ENCODE results near the gene CAGE1. TPM values are rescaled to one million over a fixed set of nuclear protein-coding genes. Genes with fewer than 3 reads are reported as not detected.

Gene CAGE1
- total and polyA plus RNA-seq, 4 donors: not detected

- H3K36me3 ChIP-seq (ENCODE audit: control insufficient read depth in 1 of 2, insufficient read depth in 2 of 2, low read length in 1 of 2): peaks cover 7 to 9% of the 10 kb centered on the region in 2 donors
- H3K4me3 ChIP-seq (ENCODE audit: low read length in 2 of 2): no peak overlapping the region
- DNase-seq (no peak), ATAC-seq (ENCODE audit: low FRiP score) (no peak)
- 79 to 84% methylated on average over 7 of the region's 7 CpGs for WGBS, 2 donors
- intact Hi-C loops (cut with DNase I): loop anchor here in 1 of 2 donors (10.0 kb wide), 1 partner anchor 200 kb away; no protein-coding TSS in a partner anchor
- H3K27me3 ChIP-seq (ENCODE audit: control insufficient read depth in 1 of 2, insufficient read depth in 2 of 2, low read length in 1 of 2): no peaks in the 10 kb centered on the region
- no peaks in the 10 kb centered on the region for H3K9me3 ChIP-seq (ENCODE audit: control insufficient read depth, low read length)
- H3K27ac ChIP-seq (ENCODE audit: low read depth in 1 of 2, low read length in 2 of 2): no peak overlapping the region
- no peaks in the 10 kb centered on the region for H3K4me1 ChIP-seq (ENCODE audit: control insufficient read depth in 1 of 2, insufficient read depth in 2 of 2, low read length in 2 of 2)
These were observed 25.3 kb upstream of the CAGE1 start for GRCh38 chr6:7414811-7415210.

GRCh38 chr6:7413151-7413823 is 23.7 kb upstream of the CAGE1 start:
- intact Hi-C loops (cut with DNase I): loop anchor here in 1 of 2 donors (10.0 kb wide), 1 partner anchor 202 kb away; no protein-coding TSS in a partner anchor
- peaks cover 4 to 5% of the 10 kb centered on the region in 2 donors for H3K36me3 ChIP-seq (ENCODE audit: control insufficient read depth in 1 of 2, insufficient read depth in 2 of 2, low read length in 1 of 2)

GRCh38 chr6:7411328-7411727 is 21.8 kb upstream of the CAGE1 start:
- intact Hi-C loops (cut with DNase I): loop anchor here in 1 of 2 donors (10.0 kb wide), 1 partner anchor 203 kb away; no protein-coding TSS in a partner anchor
- DNase-seq (no peak), ATAC-seq (ENCODE audit: low FRiP score) (no peak)
- Histone ChIP-seq H3K36me3 (ENCODE audit: control insufficient read depth in 1 of 2, insufficient read depth in 2 of 2, low read length in 1 of 2) (peaks cover 5 to 9% of the 10 kb centered on the region in 2 donors), H3K27ac (ENCODE audit: low read depth in 1 of 2, low read length in 2 of 2) (no peak overlapping the region), H3K9me3 (ENCODE audit: control insufficient read depth, low read length) (no peaks in the 10 kb centered on the region), H3K4me3 (ENCODE audit: low read length in 2 of 2) (no peak overlapping the region), H3K27me3 (ENCODE audit: control insufficient read depth in 1 of 2, insufficient read depth in 2 of 2, low read length in 1 of 2) (no peaks in the 10 kb centered on the region), H3K4me1 (ENCODE audit: control insufficient read depth in 1 of 2, insufficient read depth in 2 of 2, low read length in 2 of 2) (no peaks in the 10 kb centered on the region)
- WGBS, 2 donors: 90 to 92% methylated on average over 2 of the region's 2 CpGs

More at GRCh38 chr6:7413151-7413823, 23.7 kb upstream of the CAGE1 start:
- no peaks in the 10 kb centered on the region for H3K9me3 ChIP-seq (ENCODE audit: control insufficient read depth, low read length)
- ATAC-seq (ENCODE audit: low FRiP score) (no peak), DNase-seq (no peak)
- no peaks in the 10 kb centered on the region for H3K4me1 ChIP-seq (ENCODE audit: control insufficient read depth in 1 of 2, insufficient read depth in 2 of 2, low read length in 2 of 2)
- 68 to 76% methylated on average over 2 of the region's 2 CpGs for WGBS, 2 donors
- H3K4me3 ChIP-seq (ENCODE audit: low read length in 2 of 2): no peak overlapping the region
- H3K27ac ChIP-seq (ENCODE audit: low read depth in 1 of 2, low read length in 2 of 2): no peak overlapping the region
- H3K27me3 ChIP-seq (ENCODE audit: control insufficient read depth in 1 of 2, insufficient read depth in 2 of 2, low read length in 1 of 2): no peaks in the 10 kb centered on the region

DNA sequence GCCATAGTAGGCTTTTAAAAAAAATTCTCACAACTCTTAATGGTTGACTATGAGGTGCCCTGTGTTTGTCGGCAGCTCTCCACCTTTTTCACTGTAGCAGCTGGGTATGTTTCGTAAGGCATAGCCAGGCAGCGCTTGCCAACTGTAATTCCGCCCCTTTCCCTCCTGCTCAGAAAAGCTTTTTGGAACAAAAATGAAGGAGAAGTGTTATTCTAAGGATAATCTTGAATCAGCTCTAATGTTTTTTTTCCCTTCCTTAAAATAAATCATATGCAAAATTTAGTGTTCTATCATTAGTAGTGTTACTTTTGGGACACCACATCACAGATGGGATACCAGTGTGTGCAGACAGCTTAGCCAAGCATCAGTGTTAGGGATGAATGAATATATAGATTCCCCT is 21.3 kb upstream of the CAGE1 start:
- H3K27me3 ChIP-seq (ENCODE audit: control insufficient read depth in 1 of 2, insufficient read depth in 2 of 2, low read length in 1 of 2): no peaks in the 10 kb centered on the region
- no peaks in the 10 kb centered on the region for H3K9me3 ChIP-seq (ENCODE audit: control insufficient read depth, low read length)
- H3K36me3 ChIP-seq (ENCODE audit: control insufficient read depth in 1 of 2, insufficient read depth in 2 of 2, low read length in 1 of 2): peaks cover 5 to 9% of the 10 kb centered on the region in 2 donors
- ATAC-seq (ENCODE audit: low FRiP score) (no peak), DNase-seq (no peak)
- no peak overlapping the region for H3K4me3 ChIP-seq (ENCODE audit: low read length in 2 of 2)
- H3K27ac ChIP-seq (ENCODE audit: low read depth in 1 of 2, low read length in 2 of 2): no peak overlapping the region
- no peaks in the 10 kb centered on the region for H3K4me1 ChIP-seq (ENCODE audit: control insufficient read depth in 1 of 2, insufficient read depth in 2 of 2, low read length in 2 of 2)
- intact Hi-C loops (cut with DNase I): loop anchor here in 1 of 2 donors (10.0 kb wide), 1 partner anchor 204 kb away; no protein-coding TSS in a partner anchor
- WGBS, 2 donors: 82 to 83% methylated on average over 4 of the region's 4 CpGs

- Histone ChIP-seq H3K4me1 (ENCODE audit: control insufficient read depth in 1 of 2, insufficient read depth in 2 of 2, low read length in 2 of 2) (no peaks in the 10 kb centered on the region), H3K27ac (ENCODE audit: low read depth in 1 of 2, low read length in 2 of 2) (no peak overlapping the region), H3K9me3 (ENCODE audit: control insufficient read depth, low read length) (no peaks in the 10 kb centered on the region), H3K4me3 (ENCODE audit: low read length in 2 of 2) (no peak overlapping the region), H3K27me3 (ENCODE audit: control insufficient read depth in 1 of 2, insufficient read depth in 2 of 2, low read length in 1 of 2) (no peaks in the 10 kb centered on the region), H3K36me3 (ENCODE audit: control insufficient read depth in 1 of 2, insufficient read depth in 2 of 2, low read length in 1 of 2) (peaks cover 4 to 7% of the 10 kb centered on the region in 2 donors)
- intact Hi-C loops (cut with DNase I): loop anchor here in 1 of 2 donors (10.0 kb wide), 1 partner anchor 205 kb away; no protein-coding TSS in a partner anchor
- no peak for DNase-seq
- 79 to 83% methylated on average over 6 of the region's 6 CpGs for WGBS, 2 donors
- ATAC-seq (ENCODE audit: low FRiP score): no peak
These were observed 20.2 kb upstream of the CAGE1 start for GRCh38 chr6:7409740-7410139.

GRCh38 chr6:7406743-7407142 is 17.2 kb upstream of the CAGE1 start:
- Histone ChIP-seq H3K4me1 (ENCODE audit: control insufficient read depth in 1 of 2, insufficient read depth in 2 of 2, low read length in 2 of 2) (no peaks in the 10 kb centered on the region), H3K27me3 (ENCODE audit: control insufficient read depth in 1 of 2, insufficient read depth in 2 of 2, low read length in 1 of 2) (no peaks in the 10 kb centered on the region), H3K27ac (ENCODE audit: low read depth in 1 of 2, low read length in 2 of 2) (no peak overlapping the region), H3K36me3 (ENCODE audit: control insufficient read depth in 1 of 2, insufficient read depth in 2 of 2, low read length in 1 of 2) (peaks cover 6 to 10% of the 10 kb centered on the region in 2 donors), H3K9me3 (ENCODE audit: control insufficient read depth, low read length) (no peaks in the 10 kb centered on the region), H3K4me3 (ENCODE audit: low read length in 2 of 2) (no peak overlapping the region)
- ATAC-seq (ENCODE audit: low FRiP score): no peak
- no peak for DNase-seq
- 89 to 91% methylated on average over 9 of the region's 9 CpGs for WGBS, 2 donors
- intact Hi-C loops (cut with DNase I): no loop called here

GRCh38 chr6:7404546-7404945 is 15.0 kb upstream of the CAGE1 start:
- Histone ChIP-seq H3K36me3 (ENCODE audit: control insufficient read depth in 1 of 2, insufficient read depth in 2 of 2, low read length in 1 of 2) (peaks cover 7 to 10% of the 10 kb centered on the region in 2 donors), H3K4me3 (ENCODE audit: low read length in 2 of 2) (no peak overlapping the region), H3K27me3 (ENCODE audit: control insufficient read depth in 1 of 2, insufficient read depth in 2 of 2, low read length in 1 of 2) (no peaks in the 10 kb centered on the region), H3K27ac (ENCODE audit: low read depth in 1 of 2, low read length in 2 of 2) (no peak overlapping the region), H3K9me3 (ENCODE audit: control insufficient read depth, low read length) (no peaks in the 10 kb centered on the region), H3K4me1 (ENCODE audit: control insufficient read depth in 1 of 2, insufficient read depth in 2 of 2, low read length in 2 of 2) (no peaks in the 10 kb centered on the region)
- DNase-seq (no peak), ATAC-seq (ENCODE audit: low FRiP score) (no peak)
- intact Hi-C loops (cut with DNase I): no loop called here
- WGBS, 2 donors: 94 to 95% methylated on average over 5 of the region's 5 CpGs

DNA sequence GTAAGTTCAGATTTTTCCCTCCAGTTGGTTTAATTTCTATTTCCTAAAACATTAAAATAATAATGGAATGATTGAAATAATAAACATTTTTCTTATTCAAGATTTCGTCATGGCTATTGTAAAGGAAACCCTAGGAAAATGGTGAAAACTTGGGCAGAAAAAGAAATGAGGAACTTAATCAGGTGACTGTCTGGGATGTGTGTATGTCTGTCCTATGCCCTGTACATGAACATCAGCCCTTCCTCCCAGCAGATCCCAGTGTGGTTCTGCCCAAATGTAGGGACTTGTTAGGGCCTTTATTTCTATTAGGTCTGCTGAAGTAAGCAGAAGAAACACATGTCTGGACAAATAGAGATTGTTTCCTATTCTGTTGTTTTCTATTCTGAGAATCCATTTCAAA is 13.2 kb upstream of the CAGE1 start:
- no peaks in the 10 kb centered on the region for H3K4me1 ChIP-seq (ENCODE audit: control insufficient read depth in 1 of 2, insufficient read depth in 2 of 2, low read length in 2 of 2)
- ATAC-seq (ENCODE audit: low FRiP score) (no peak), DNase-seq (peak in 1 of 2 donors; percentile 51)
- H3K4me3 ChIP-seq (ENCODE audit: low read length in 2 of 2): no peak overlapping the region
- no peaks in the 10 kb centered on the region for H3K27me3 ChIP-seq (ENCODE audit: control insufficient read depth in 1 of 2, insufficient read depth in 2 of 2, low read length in 1 of 2)
- intact Hi-C loops (cut with DNase I): no loop called here
- WGBS, 2 donors: 78 to 89% methylated on average over 1 of the region's 1 CpG
- no peaks in the 10 kb centered on the region for H3K9me3 ChIP-seq (ENCODE audit: control insufficient read depth, low read length)
- peaks cover 8 to 10% of the 10 kb centered on the region in 2 donors for H3K36me3 ChIP-seq (ENCODE audit: control insufficient read depth in 1 of 2, insufficient read depth in 2 of 2, low read length in 1 of 2)
- H3K27ac ChIP-seq (ENCODE audit: low read depth in 1 of 2, low read length in 2 of 2): no peak overlapping the region

- DNase-seq (no peak), ATAC-seq (ENCODE audit: low FRiP score) (no peak)
- Histone ChIP-seq H3K9me3 (ENCODE audit: control insufficient read depth, low read length) (no peaks in the 10 kb centered on the region), H3K27me3 (ENCODE audit: control insufficient read depth in 1 of 2, insufficient read depth in 2 of 2, low read length in 1 of 2) (no peaks in the 10 kb centered on the region), H3K4me3 (ENCODE audit: low read length in 2 of 2) (no peak overlapping the region), H3K27ac (ENCODE audit: low read depth in 1 of 2, low read length in 2 of 2) (no peak overlapping the region), H3K36me3 (ENCODE audit: control insufficient read depth in 1 of 2, insufficient read depth in 2 of 2, low read length in 1 of 2) (peaks cover 5 to 7% of the 10 kb centered on the region in 2 donors), H3K4me1 (ENCODE audit: control insufficient read depth in 1 of 2, insufficient read depth in 2 of 2, low read length in 2 of 2) (no peaks in the 10 kb centered on the region)
- intact Hi-C loops (cut with DNase I): no loop called here
- 77 to 86% methylated on average over 3 of the region's 3 CpGs for WGBS, 2 donors
These were observed 11.5 kb upstream of the CAGE1 start for GRCh38 chr6:7401075-7401474.
